Measurements from ENCODE around the gene CYP27B1. TPM values are rescaled to one million over a fixed set of nuclear protein-coding genes. Genes with fewer than 3 reads are reported as not detected.

CYP27B1 gene
- total RNA-seq, 1 experiment from 2014 or later, result 0.69 TPM

GRCh38 chr12:57741844-57742738, 24.8 kb downstream of the CYP27B1 start:
- peak; percentile 56 for DNase-seq (ENCODE audit: low read depth, low spot score)

DNA sequence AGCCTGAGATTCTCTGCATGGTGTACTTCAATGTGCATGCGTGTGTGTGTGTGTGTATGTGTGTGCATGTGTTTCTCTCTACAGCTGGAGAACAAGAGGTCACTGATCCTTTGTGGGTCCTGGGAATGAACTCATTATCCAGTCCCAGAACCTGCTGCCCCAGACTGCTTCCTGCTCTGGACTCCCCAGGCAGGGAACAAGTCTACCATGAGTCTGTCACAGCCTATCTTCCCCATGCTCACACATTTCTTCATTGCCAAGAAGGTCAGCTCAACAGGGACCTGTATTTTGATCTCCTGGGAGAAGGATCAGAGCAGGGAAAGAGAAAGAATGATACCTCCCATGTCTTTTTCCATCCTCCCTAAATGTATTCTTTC, 25.5 kb downstream of the CYP27B1 start:
- no peak for DNase-seq (ENCODE audit: low read depth, low spot score)
- in situ Hi-C loops (cut with HindIII; ENCODE audit: low pct_unique_long_range_greater_than_20kb, low sequenced_read_pairs), result no loop called here

More at GRCh38 chr12:57741844-57742738, 24.8 kb downstream of the CYP27B1 start:
- in situ Hi-C loops (cut with HindIII; ENCODE audit: low pct_unique_long_range_greater_than_20kb, low sequenced_read_pairs), result no loop called here

GRCh38 chr12:57740656-57741412, 26.0 kb downstream of the CYP27B1 start:
- no peak for DNase-seq (ENCODE audit: low read depth, low spot score)
- in situ Hi-C loops (cut with HindIII; ENCODE audit: low pct_unique_long_range_greater_than_20kb, low sequenced_read_pairs), result no loop called here

- DNase-seq (ENCODE audit: low read depth, low spot score), result no peak
- in situ Hi-C loops (cut with HindIII; ENCODE audit: low pct_unique_long_range_greater_than_20kb, low sequenced_read_pairs), result no loop called here
These were observed 26.9 kb downstream of the CYP27B1 start for GRCh38 chr12:57739914-57740538.

- in situ Hi-C loops (cut with HindIII; ENCODE audit: low pct_unique_long_range_greater_than_20kb, low sequenced_read_pairs), result no loop called here
- DNase-seq (ENCODE audit: low read depth, low spot score), result no peak
These were observed 27.5 kb downstream of the CYP27B1 start for GRCh38 chr12:57739387-57739786.

GRCh38 chr12:57738661-57739237, 28.1 kb downstream of the CYP27B1 start, which contains the start of gene AGAP2:
Gene AGAP2 (minus strand): TSS chr12:57738742. CDS start chr12:57738246, 496 bp downstream.
- peak; percentile 49 for DNase-seq (ENCODE audit: low read depth, low spot score)
- in situ Hi-C loops (cut with HindIII; ENCODE audit: low pct_unique_long_range_greater_than_20kb, low sequenced_read_pairs), result no loop called here

GRCh38 chr12:57737467-57738460, 29.1 kb downstream of the CYP27B1 start:
- DNase-seq (ENCODE audit: low read depth, low spot score), result no peak
- in situ Hi-C loops (cut with HindIII; ENCODE audit: low pct_unique_long_range_greater_than_20kb, low sequenced_read_pairs), result no loop called here

DNA sequence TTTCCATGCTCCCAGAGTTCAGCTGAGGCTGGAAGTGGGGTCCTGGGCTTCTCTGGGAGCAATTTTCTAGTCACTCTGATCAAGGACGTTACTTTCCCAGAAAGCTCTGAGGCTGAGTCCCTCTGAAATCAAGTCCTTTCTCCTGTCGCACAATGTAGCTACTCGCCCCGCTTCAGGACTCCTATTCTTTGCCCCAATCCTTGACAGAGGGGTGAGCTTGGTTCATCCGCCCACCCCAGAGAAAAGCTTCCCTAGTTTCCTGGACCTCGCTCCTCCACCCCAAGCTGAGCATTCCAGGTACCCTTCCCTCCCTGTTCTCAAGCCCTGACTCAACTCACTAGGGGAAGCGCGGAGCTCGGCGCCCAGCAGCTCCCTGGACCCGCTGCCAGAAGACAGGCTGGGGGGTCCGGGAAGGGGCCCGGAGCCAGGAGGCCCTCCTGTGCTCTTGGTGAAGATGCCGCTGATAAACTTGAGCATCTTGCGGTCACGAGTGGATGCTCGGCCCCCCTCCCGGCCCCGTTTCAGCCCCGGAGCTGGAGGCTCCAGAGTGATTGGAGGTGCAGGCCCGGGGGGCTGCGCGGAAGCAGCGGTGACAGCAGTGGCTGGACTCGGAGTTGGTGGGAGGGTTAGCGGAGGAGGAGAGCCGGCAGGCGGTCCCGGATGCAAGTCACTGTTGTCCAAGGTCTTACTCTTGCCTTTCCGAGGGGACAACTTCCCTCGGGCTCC, 30.0 kb downstream of the CYP27B1 start:
- no peak for DNase-seq (ENCODE audit: low read depth, low spot score)
- in situ Hi-C loops (cut with HindIII; ENCODE audit: low pct_unique_long_range_greater_than_20kb, low sequenced_read_pairs), result no loop called here

DNA sequence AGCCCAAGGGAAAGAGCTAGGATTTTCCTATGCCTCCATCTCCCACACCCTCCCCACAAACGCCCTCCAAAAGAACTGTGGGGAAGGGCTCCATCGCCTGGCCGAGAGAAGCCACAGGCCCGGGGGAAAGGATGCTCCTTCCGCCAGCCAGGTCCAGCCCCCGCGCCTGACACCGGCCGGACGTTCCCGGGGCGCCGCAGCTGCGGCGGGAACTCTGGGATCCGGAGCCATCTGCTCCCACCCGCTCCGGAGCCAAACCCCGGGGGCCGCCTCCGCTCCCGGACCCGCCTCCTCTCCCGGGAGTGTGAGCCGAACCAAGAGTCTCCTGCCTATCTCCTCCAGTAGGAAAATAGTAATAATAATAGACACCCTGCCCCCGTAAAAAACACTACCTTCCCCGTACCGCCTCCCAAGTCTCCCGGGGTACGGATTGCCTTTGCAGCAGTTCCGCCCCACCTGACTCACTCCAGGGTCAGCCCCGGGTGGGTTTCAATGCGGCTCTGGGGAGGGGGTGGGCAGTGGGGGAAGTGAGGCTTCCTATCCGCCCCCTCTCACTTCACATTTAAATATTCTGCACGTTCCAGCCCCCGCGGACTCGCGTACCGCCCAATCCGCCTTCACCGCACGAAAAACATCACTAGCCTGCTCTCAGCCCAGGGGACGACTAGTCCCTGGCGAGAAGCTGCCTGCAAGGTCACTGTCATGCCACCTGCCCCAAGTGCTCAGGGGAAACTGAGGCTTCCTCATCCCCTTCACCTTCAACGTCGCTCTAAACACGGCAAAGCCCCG, 30.7 kb downstream of the CYP27B1 start:
- in situ Hi-C loops (cut with HindIII; ENCODE audit: low pct_unique_long_range_greater_than_20kb, low sequenced_read_pairs), result no loop called here
- peak; percentile 59 for DNase-seq (ENCODE audit: low read depth, low spot score)

DNA sequence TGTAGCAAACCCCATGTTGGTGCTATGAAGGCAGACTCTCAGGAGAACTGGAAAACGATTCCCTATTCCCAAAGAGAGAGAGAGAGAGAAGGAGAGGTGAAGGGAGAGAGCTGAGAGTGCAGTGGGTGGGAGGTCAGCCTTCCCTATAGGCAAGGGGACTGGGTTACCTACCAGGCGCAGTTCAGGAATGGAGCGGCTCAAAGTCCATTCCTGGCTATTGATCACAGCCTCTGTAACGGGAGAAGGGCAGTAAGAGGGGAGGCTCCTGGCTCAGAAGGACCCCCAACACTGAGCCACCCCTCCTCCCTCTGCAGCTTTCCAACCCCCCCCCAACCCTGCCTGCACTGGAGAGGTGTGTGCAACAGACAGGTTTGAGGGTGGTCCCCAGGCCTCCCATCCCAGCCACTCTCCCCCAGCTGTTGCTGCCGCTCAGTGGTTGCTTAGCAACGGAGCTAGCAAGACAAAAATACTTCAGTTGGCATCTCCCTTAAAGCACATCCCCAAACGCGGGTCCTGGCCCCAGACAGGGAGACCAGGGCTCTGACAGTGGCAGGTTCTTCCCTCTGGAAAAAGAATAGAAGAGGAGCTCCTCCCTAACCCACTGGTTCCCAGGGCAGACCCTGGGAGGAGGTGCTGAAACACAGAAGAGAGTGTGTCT, 31.6 kb downstream of the CYP27B1 start:
- in situ Hi-C loops (cut with HindIII; ENCODE audit: low pct_unique_long_range_greater_than_20kb, low sequenced_read_pairs), result no loop called here
- no peak for DNase-seq (ENCODE audit: low read depth, low spot score)

GRCh38 chr12:57734591-57734990, 32.3 kb downstream of the CYP27B1 start:
- in situ Hi-C loops (cut with HindIII; ENCODE audit: low pct_unique_long_range_greater_than_20kb, low sequenced_read_pairs), result no loop called here
- DNase-seq (ENCODE audit: low read depth, low spot score), result no peak

DNA sequence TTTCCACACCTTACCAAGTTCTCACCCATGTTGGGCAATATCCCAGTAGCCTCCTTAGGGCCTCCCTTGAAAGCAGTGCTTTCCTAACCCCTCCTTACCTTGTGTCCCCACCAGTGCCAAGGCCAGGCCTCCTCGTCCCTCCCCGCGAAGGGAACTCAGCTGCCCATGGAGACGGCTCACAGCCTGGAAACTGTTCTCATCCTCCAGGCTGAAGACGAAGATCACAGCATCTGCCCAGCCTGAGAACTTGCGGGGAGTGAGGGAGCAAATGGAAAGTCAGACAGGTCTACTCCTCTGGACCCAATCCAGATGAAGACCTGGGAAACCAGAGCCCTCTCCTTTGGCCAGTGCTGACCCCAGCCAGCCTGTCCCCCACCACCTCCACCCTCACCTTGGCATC, 33.0 kb downstream of the CYP27B1 start:
- in situ Hi-C loops (cut with HindIII; ENCODE audit: low pct_unique_long_range_greater_than_20kb, low sequenced_read_pairs), result no loop called here
- DNase-seq (ENCODE audit: low read depth, low spot score), result no peak

DNA sequence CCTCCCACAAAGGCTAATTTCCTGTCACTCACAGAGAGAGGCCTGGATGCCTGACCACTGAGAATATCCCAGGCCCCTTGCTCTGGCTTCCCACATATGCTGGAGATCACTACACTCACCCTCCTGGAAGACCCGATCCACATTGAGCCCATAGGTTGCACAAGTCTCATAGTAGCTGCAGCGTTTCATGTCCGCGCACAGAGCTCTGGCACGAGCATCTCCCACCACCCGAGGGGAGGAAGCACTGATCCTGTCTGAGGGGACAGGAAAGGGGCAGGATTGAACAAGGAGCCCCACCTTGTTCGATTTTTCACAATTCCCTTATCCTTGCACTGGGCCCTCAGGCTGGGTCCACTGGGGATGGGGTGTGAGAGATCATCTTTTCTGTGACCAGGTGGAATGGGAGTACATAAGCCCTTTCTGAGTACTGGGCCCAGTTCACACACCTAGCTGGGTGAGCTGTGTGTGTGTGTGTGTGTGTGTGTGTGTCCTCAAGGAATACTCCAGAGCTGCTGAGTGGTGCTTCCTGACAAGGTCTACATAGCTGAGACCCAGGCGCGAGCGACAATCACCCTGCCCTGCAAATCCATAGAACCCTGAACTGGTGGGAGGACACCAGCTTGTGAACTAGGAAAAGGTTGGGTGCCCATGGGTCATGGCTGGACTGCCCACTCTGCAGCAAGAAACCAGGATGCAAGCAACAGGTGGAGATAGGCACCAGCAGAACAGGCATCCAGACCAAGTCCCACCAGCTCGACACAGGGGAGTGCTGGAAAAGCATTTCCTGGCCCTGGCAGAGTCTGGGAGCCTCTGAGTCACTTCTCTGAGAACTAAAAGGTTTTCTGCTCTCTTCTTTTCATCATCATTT, 33.9 kb downstream of the CYP27B1 start:
- no peak for DNase-seq (ENCODE audit: low read depth, low spot score)
- in situ Hi-C loops (cut with HindIII; ENCODE audit: low pct_unique_long_range_greater_than_20kb, low sequenced_read_pairs), result no loop called here

DNA sequence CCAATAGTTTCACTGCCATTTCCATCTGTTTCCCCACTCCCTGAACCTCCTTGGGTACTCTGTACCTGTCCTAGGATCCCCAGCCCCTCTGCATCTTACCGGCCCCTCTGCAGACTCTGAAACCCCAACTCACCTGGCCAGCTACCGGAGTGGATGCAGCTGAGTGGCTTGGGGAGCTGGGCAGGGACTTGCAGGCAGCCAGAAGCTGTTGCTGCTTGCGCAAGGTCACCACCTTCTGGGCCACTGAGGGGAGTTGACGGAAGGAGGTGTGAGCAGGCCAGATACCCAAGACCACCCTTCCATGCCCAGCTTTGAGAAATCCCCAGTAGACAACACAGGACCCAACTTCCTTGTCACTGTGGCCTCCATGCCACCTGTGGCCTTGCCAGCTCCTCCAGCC, 34.6 kb downstream of the CYP27B1 start:
- no peak for DNase-seq (ENCODE audit: low read depth, low spot score)
- in situ Hi-C loops (cut with HindIII; ENCODE audit: low pct_unique_long_range_greater_than_20kb, low sequenced_read_pairs), result no loop called here

All from SK-MEL-5 (cell line).